ENCODE results near the gene TXNIP.

DNA sequence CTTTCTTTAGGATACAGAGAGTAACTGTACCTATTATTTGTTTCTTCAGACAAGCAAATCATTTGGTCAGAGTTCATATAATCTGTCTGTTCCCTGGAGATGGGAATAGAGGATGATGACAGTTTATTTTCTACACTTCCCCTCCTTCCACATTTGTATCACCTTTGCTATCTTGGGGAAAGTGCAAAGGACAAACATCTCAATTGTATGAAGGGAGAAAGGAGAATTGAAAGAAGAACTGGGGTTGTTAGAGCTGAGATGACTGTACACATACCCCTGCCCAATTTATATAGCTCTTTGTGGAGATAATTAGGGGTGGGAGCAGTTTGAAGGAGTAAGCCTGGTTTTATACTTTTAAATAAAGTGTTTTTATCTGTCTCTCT is 17.9 kb downstream of the TXNIP start:
- TF ChIP-seq, protein P1, sequence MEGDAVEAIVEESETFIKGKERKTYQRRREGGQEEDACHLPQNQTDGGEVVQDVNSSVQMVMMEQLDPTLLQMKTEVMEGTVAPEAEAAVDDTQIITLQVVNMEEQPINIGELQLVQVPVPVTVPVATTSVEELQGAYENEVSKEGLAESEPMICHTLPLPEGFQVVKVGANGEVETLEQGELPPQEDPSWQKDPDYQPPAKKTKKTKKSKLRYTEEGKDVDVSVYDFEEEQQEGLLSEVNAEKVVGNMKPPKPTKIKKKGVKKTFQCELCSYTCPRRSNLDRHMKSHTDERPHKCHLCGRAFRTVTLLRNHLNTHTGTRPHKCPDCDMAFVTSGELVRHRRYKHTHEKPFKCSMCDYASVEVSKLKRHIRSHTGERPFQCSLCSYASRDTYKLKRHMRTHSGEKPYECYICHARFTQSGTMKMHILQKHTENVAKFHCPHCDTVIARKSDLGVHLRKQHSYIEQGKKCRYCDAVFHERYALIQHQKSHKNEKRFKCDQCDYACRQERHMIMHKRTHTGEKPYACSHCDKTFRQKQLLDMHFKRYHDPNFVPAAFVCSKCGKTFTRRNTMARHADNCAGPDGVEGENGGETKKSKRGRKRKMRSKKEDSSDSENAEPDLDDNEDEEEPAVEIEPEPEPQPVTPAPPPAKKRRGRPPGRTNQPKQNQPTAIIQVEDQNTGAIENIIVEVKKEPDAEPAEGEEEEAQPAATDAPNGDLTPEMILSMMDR (IDR thresholded peaks at IDR 0.05): no peak
- TF ChIP-seq POLR2A (IDR thresholded peaks at IDR 0.05): no peak
